UCSD-AML1 (cell line): ENCODE data around the gene SCTR.
A peak's percentile ranks its signal among the peaks of the same experiment; 100 is the strongest.

Experiments
- DNase-seq: peaks from one replicate; lab custom pipeline; 2025; ENCODE audit not compliant: unreplicated experiment; lab: John Stamatoyannopoulos, UW

SCTR gene

GRCh38 chr2:119523383-119523951 is 816 bp downstream of the SCTR start:
- DNase-seq = no peak

GRCh38 chr2:119522671-119523070 is 1.6 kb downstream of the SCTR start:
- no peak for DNase-seq

GRCh38 chr2:119521433-119522050 is 2.7 kb downstream of the SCTR start:
- no peak for DNase-seq

- DNase-seq = no peak
Observed at GRCh38 chr2:119520696-119521432, 3.4 kb downstream of the SCTR start.

- DNase-seq = no peak
Observed at GRCh38 chr2:119519057-119519408, 5.2 kb downstream of the SCTR start.

GRCh38 chr2:119518401-119519056 is 5.8 kb downstream of the SCTR start:
- no peak for DNase-seq

- DNase-seq = peak; percentile 65
Observed at GRCh38 chr2:119517433-119517832, 6.8 kb downstream of the SCTR start.

- no peak for DNase-seq
Observed at GRCh38 chr2:119516121-119516520, 8.2 kb downstream of the SCTR start.

- DNase-seq = no peak
Observed at GRCh38 chr2:119513832-119514231, 10.5 kb downstream of the SCTR start.

GRCh38 chr2:119512946-119513345 is 11.3 kb downstream of the SCTR start:
- DNase-seq = no peak

- no peak for DNase-seq
Observed at GRCh38 chr2:119511989-119512388, 12.3 kb downstream of the SCTR start.

GRCh38 chr2:119508756-119509155 is 15.5 kb downstream of the SCTR start:
- DNase-seq = no peak

GRCh38 chr2:119496682-119497081 is 27.6 kb downstream of the SCTR start:
- no peak for DNase-seq

GRCh38 chr2:119495948-119496347 is 28.3 kb downstream of the SCTR start:
- DNase-seq = no peak

- DNase-seq = no peak
Observed at GRCh38 chr2:119494163-119494790, 30.0 kb downstream of the SCTR start.

- no peak for DNase-seq
Observed at GRCh38 chr2:119491776-119492525, 32.3 kb downstream of the SCTR start.

- DNase-seq = no peak
Observed at GRCh38 chr2:119490653-119491195, 33.6 kb downstream of the SCTR start.

- DNase-seq = no peak
Observed at GRCh38 chr2:119490106-119490505, 34.2 kb downstream of the SCTR start.

GRCh38 chr2:119489232-119489952 is 34.9 kb downstream of the SCTR start:
- no peak for DNase-seq
